ENCODE results near the gene LACTB.
"Not testable (repeated sequence)": the region's sequence is repeated elsewhere in the genome, so short reads cannot be mapped to it uniquely, and the experiment has no call there.

DNA sequence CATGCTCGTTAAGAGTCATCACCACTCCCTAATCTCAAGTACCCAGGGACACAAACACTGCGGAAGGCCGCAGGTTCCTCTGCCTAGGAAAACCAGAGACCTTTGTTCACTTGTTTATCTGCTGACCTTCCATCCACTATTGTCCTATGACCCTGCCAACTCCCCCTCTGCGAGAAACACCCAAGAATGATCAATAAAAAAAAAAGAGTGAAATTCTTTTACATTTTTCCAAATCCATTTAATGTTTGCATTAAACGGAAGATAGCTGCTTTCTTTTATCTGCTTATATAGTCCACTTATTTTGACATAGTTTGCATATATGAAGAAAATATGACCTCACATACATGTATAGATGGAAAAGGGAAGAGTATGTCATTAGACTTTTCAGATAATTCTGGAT is 22.1 kb upstream of the LACTB start:
- not testable (repeated sequence) for TF ChIP-seq CTCF (conservative IDR thresholded peaks at IDR 0.05; ENCODE audit: low read depth, low read length); EZH2 (IDR thresholded peaks at IDR 0.05; ENCODE audit: borderline replicate concordance, low read depth, low read length, poor library complexity, severe bottlenecking)

Measured in A673 (cell line).